Calu3 (cell line): Measurements from ENCODE around the gene PIK3R6. TPM values are rescaled to one million over a fixed set of nuclear protein-coding genes. Genes with fewer than 3 reads are reported as not detected.
A peak's percentile ranks its signal among the peaks of the same experiment; 100 is the strongest.

Experiments used
- BruUV-seq: library from RNA; stranded (reverse); fragments of 400-500 nt; replicated peaks from 2 replicates; lab custom pipeline; 2021; lab: Mats Ljungman, UMichigan
- CTCF ChIA-PET: fragments of 300-600 bp; sonication (Branson Sonifier 250); formaldehyde crosslinking; loops from one replicate; lab custom pipeline; 2022; ENCODE audit warnings: antibody characterized with exemption; lab: Charles Lee
- DNase-seq: peaks from one replicate; pipeline ENCODE4 v3.0.0; 2022
- H3K27ac Mint-ChIP-seq: one replicate; pipeline ENCODE4 v1.8.0; 2022; ENCODE audit warnings: mixed read lengths; ENCODE audit not compliant: unreplicated experiment
- H3K27me3 Mint-ChIP-seq: one replicate; pipeline ENCODE4 v1.8.0; 2022; ENCODE audit warnings: mixed read lengths; ENCODE audit not compliant: unreplicated experiment
- H3K36me3 Mint-ChIP-seq: one replicate; pipeline ENCODE4 v1.8.0; 2022; ENCODE audit warnings: mild to moderate bottlenecking, moderate library complexity, mixed read lengths; ENCODE audit not compliant: insufficient read depth, unreplicated experiment
- H3K4me1 Mint-ChIP-seq: one replicate; pipeline ENCODE4 v1.8.0; 2022; ENCODE audit warnings: mild to moderate bottlenecking, low read depth, mixed read lengths; ENCODE audit not compliant: unreplicated experiment
- H3K4me3 Mint-ChIP-seq: one replicate; pipeline ENCODE4 v1.8.0; 2022; ENCODE audit warnings: mild to moderate bottlenecking, low read depth, moderate library complexity, mixed read lengths; ENCODE audit not compliant: unreplicated experiment
- H3K9me3 Mint-ChIP-seq: one replicate; pipeline ENCODE4 v1.8.0; 2022; ENCODE audit warnings: low read depth, mixed read lengths; ENCODE audit not compliant: unreplicated experiment
- CTCF ChIP-seq: fragments of 200-600 bp; IDR thresholded peaks from one replicate; pipeline ENCODE4 v1.8.0; 2022; ENCODE audit warnings: antibody characterized with exemption; ENCODE audit not compliant: unreplicated experiment
- intact Hi-C: fragments of 100-400 bp; cut with micrococcal nuclease; formaldehyde crosslinking; loops from one replicate; pipeline ENCODE4 v1.10.0; 2022; ENCODE audit not compliant: unreplicated experiment
- total RNA-seq: library from RNA; stranded (reverse); gene quantifications from 2 replicates; pipeline ENCODE4 v1.2.3, GENCODE V29; 2022

The PIK3R6 gene
- total RNA-seq, 1 experiment from 2014 or later, result not detected

- BruUV-seq, result no TSS peak
- TF ChIP-seq CTCF, result no peak
- Mint-ChIP-seq H3K27ac (no peak overlapping the region), H3K4me3 (no peak overlapping the region), H3K9me3 (no peaks in the 10 kb centered on the region), H3K36me3 (no peaks in the 10 kb centered on the region), H3K27me3 (peaks cover 57% of the 10 kb centered on the region), H3K4me1 (peaks cover 8% of the 10 kb centered on the region)
- CTCF ChIA-PET, result interaction anchor here (1.4 to 1.8 kb wide), 2 partner anchors 97 to 110 kb away, joined by 5 to 10 read pairs; partner anchors contain the start of gene MFSD6L
- no peak for DNase-seq
- intact Hi-C loops, result no loop called here
Measured at GRCh38 chr17:8896087-8896486, 28.6 kb upstream of the PIK3R6 start.

GRCh38 chr17:8894673-8895578 lies 27.5 kb upstream of the PIK3R6 start:
- no TSS peak for BruUV-seq
- no peaks in the 10 kb centered on the region for H3K36me3 Mint-ChIP-seq
- peak; percentile 31 for TF ChIP-seq CTCF
- H3K27me3 Mint-ChIP-seq, result peaks cover 57% of the 10 kb centered on the region
- peaks cover 8% of the 10 kb centered on the region for H3K4me1 Mint-ChIP-seq
- intact Hi-C loops, result loop anchor here (2.0 kb wide), 2 partner anchors 96 to 140 kb away; partner anchors contain the start of gene MFSD6L
- H3K27ac Mint-ChIP-seq, result no peak overlapping the region
- CTCF ChIA-PET, result interaction anchor here (1.4 to 1.8 kb wide), 2 partner anchors 96 to 109 kb away, joined by 5 to 10 read pairs; partner anchors contain the start of gene MFSD6L
- no peak overlapping the region for H3K4me3 Mint-ChIP-seq
- peak; percentile 58 for DNase-seq
- no peaks in the 10 kb centered on the region for H3K9me3 Mint-ChIP-seq

- BruUV-seq, result no TSS peak
- peaks cover 57% of the 10 kb centered on the region for H3K27me3 Mint-ChIP-seq
- no peak overlapping the region for H3K4me3 Mint-ChIP-seq
- no peak for TF ChIP-seq CTCF
- H3K27ac Mint-ChIP-seq, result no peak overlapping the region
- DNase-seq, result no peak
- no peaks in the 10 kb centered on the region for H3K9me3 Mint-ChIP-seq
- no peaks in the 10 kb centered on the region for H3K36me3 Mint-ChIP-seq
- H3K4me1 Mint-ChIP-seq, result peaks cover 8% of the 10 kb centered on the region
- intact Hi-C loops, result loop anchor here (2.0 kb wide), 2 partner anchors 95 to 139 kb away; partner anchors contain the start of gene MFSD6L
- CTCF ChIA-PET, result interaction anchor here (1.8 kb wide), 1 partner anchor 95 kb away, joined by 10 read pairs; the partner anchor contains the start of gene MFSD6L
Measured at GRCh38 chr17:8894202-8894671, 26.8 kb upstream of the PIK3R6 start.

GRCh38 chr17:8893621-8894201 lies 26.2 kb upstream of the PIK3R6 start:
- Mint-ChIP-seq H3K4me1 (peaks cover 8% of the 10 kb centered on the region), H3K9me3 (no peaks in the 10 kb centered on the region), H3K27me3 (peaks cover 57% of the 10 kb centered on the region), H3K27ac (no peak overlapping the region), H3K36me3 (no peaks in the 10 kb centered on the region), H3K4me3 (no peak overlapping the region)
- intact Hi-C loops, result loop anchor here (2.0 kb wide), 2 partner anchors 95 to 139 kb away; partner anchors contain the start of gene MFSD6L
- TF ChIP-seq CTCF, result no peak
- CTCF ChIA-PET, result interaction anchor here (0.6 kb wide), 1 partner anchor 835 kb away, joined by 3 read pairs; no protein-coding TSS in a partner anchor
- BruUV-seq, result no TSS peak
- no peak for DNase-seq
